Gastrocnemius medialis (tissue), 4 donors: Measurements from ENCODE around the gene ITIH3. TPM values are rescaled to one million over a fixed set of nuclear protein-coding genes. Genes with fewer than 3 reads are reported as not detected.
A peak's percentile ranks its signal among the peaks of the same experiment; 100 is the strongest.

Source experiments
- ATAC-seq, 2 donors: fragments of 150-250 bp; one replicate each; pipeline ENCODE4 v1.9.1; 2016
- DNase-seq, 2 donors: peaks; one replicate each; pipeline ENCODE4 v3.0.0-alpha.2; 2019
- H3K27ac ChIP-seq, 4 donors: fragments of 200-600 bp; sonication (generic); 1 replicate in 1 of 4; 2 replicates in 3 of 4; pipeline ENCODE4 v1.5.1; 2016 to 2018; ENCODE audit warnings: mild to moderate bottlenecking in 2 of 4, moderate library complexity in 1 of 4
- H3K27me3 ChIP-seq, 3 donors: fragments of 200-600 bp; sonication (generic) in 2 of 3; 1 replicate in 1 of 3; 2 replicates in 2 of 3; pipeline versions ENCODE4 v1.5.1 to v1.6.0; 2016 to 2019; ENCODE audit warnings: mild to moderate bottlenecking in 1 of 3, moderate library complexity in 1 of 3
- H3K36me3 ChIP-seq, 2 donors: fragments of 200-600 bp; sonication (generic) in 1 of 2; one replicate each; pipeline ENCODE4 v1.5.1; 2017 to 2018
- H3K4me1 ChIP-seq, 2 donors: fragments of 200-600 bp; sonication (generic) in 1 of 2; one replicate each; pipeline ENCODE4 v1.5.1; 2016 to 2017; ENCODE audit warnings: mild to moderate bottlenecking in 2 of 2
- H3K4me3 ChIP-seq, 4 donors: fragments of 200-600 bp; sonication (generic) in 3 of 4; 1 replicate in 1 of 4; 2 replicates in 3 of 4; pipeline ENCODE4 v1.5.1; 2016 to 2019; ENCODE audit warnings: mild to moderate bottlenecking in 2 of 4
- H3K9me3 ChIP-seq, 3 donors: fragments of 200-600 bp; sonication (generic) in 2 of 3; 1 replicate in 1 of 3; 2 replicates in 2 of 3; pipeline ENCODE4 v1.5.1; 2016 to 2019
- POLR2A ChIP-seq, 2 donors: fragments of 450-650 bp; IDR thresholded peaks; one replicate each; pipeline ENCODE4 v1.6.1; 2017; ENCODE audit warnings: antibody characterized with exemption in 2 of 2, mild to moderate bottlenecking in 2 of 2, moderate library complexity in 2 of 2
- in situ Hi-C, 4 donors: fragments of 200-750 bp; cut with MboI; loops; one replicate each; pipeline versions ENCODE4 v1.15.0 to v1.8.0; 2017; ENCODE audit warnings: low sequenced_read_pairs in 4 of 4
- intact Hi-C: fragments of 100-400 bp; cut with DNase I; formaldehyde crosslinking; loops from one replicate; pipeline ENCODE4 v1.15.1; 2023; ENCODE audit warnings: low total_unique reads
- total RNA-seq, 4 donors: library from RNA; depleted of rRNA; stranded (reverse); fragments of >200 nt; gene quantifications; one replicate each; pipeline versions ENCODE4 v1.1.0 to v1.2.3, GENCODE V29; 2016
- TF ChIP-seq, protein P1 (sequence below), 5 experiments: fragments of 450-650 bp in 3 of 5; fragments of 200-600 bp in 2 of 5; sonication (generic) in 2 of 5; IDR thresholded peaks in 4 of 5; conservative IDR thresholded peaks in 1 of 5; 1 replicate in 4 of 5; 2 replicates in 1 of 5; pipeline ENCODE4 v1.5.1; 2016 to 2019; ENCODE audit warnings: antibody characterized with exemption in 5 of 5, mild to moderate bottlenecking in 3 of 5, moderate library complexity in 3 of 5

ITIH3 gene
- total RNA-seq, 4 donors from 2014 or later = 0.66 to 3.1 (median 1.5) TPM

DNA sequence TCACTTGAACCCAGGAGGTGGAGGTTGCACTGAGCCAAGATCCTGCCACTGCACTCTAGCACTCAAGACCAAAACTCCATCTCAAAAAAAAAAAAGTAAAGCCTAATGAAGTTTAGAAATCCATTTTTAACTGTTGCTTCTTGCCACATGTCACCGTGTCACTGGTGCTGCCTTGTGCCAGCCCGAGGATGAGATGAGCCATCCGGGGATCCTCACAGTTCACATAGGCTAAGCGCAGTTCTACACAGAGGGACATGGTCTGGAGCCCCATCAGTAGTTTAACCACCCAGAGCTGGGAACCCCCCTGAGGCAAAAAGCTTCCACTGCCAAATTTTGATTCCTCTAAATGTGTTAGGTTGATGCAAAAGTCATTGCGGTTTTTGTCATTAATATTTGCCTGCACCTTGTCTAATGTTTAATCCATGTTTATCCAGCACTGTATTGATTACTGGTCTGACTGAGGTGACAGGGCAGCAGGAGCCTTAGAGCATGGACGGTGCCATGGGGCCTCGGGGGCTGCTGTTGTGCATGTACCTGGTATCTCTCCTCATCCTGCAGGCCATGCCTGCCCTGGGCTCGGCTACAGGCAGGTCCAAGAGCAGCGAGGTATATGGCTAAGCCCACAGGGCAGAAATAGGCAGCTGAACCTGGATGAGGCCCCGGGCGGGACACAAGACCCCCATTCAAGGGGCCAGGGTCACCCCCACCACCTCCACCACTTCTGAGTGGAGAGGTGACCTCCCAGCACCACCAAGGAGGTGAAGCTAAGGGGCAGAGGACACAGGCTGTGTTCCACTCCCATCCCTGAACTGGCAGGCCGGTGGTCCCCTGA, 17.3 kb upstream of the ITIH3 start, which contains the start of gene ITIH1:
ITIH1 (plus strand) TSS at position 473 of the 832 bp plus-strand sequence; CDS start at position 490, 17 bp downstream.
- no peaks in the 10 kb centered on the region for H3K9me3 ChIP-seq
- in situ Hi-C loops (no loop called here), intact Hi-C loops (no loop called here)
- no peak within 1 kb of the TSS for H3K4me3 ChIP-seq
- no peaks in the 10 kb centered on the region for H3K27me3 ChIP-seq
- no peak within 1 kb of the TSS for H3K27ac ChIP-seq
- TF ChIP-seq, protein P1, sequence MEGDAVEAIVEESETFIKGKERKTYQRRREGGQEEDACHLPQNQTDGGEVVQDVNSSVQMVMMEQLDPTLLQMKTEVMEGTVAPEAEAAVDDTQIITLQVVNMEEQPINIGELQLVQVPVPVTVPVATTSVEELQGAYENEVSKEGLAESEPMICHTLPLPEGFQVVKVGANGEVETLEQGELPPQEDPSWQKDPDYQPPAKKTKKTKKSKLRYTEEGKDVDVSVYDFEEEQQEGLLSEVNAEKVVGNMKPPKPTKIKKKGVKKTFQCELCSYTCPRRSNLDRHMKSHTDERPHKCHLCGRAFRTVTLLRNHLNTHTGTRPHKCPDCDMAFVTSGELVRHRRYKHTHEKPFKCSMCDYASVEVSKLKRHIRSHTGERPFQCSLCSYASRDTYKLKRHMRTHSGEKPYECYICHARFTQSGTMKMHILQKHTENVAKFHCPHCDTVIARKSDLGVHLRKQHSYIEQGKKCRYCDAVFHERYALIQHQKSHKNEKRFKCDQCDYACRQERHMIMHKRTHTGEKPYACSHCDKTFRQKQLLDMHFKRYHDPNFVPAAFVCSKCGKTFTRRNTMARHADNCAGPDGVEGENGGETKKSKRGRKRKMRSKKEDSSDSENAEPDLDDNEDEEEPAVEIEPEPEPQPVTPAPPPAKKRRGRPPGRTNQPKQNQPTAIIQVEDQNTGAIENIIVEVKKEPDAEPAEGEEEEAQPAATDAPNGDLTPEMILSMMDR (IDR thresholded peaks at IDR 0.05 in 4 of 5, conservative IDR thresholded peaks at IDR 0.05 in 1 of 5) = no peak
- no peak for TF ChIP-seq POLR2A (IDR thresholded peaks at IDR 0.05)
- DNase-seq (no peak), ATAC-seq (no peak)
- no peaks in the 10 kb centered on the region for H3K36me3 ChIP-seq
- H3K4me1 ChIP-seq = no peaks in the 10 kb centered on the region

DNA sequence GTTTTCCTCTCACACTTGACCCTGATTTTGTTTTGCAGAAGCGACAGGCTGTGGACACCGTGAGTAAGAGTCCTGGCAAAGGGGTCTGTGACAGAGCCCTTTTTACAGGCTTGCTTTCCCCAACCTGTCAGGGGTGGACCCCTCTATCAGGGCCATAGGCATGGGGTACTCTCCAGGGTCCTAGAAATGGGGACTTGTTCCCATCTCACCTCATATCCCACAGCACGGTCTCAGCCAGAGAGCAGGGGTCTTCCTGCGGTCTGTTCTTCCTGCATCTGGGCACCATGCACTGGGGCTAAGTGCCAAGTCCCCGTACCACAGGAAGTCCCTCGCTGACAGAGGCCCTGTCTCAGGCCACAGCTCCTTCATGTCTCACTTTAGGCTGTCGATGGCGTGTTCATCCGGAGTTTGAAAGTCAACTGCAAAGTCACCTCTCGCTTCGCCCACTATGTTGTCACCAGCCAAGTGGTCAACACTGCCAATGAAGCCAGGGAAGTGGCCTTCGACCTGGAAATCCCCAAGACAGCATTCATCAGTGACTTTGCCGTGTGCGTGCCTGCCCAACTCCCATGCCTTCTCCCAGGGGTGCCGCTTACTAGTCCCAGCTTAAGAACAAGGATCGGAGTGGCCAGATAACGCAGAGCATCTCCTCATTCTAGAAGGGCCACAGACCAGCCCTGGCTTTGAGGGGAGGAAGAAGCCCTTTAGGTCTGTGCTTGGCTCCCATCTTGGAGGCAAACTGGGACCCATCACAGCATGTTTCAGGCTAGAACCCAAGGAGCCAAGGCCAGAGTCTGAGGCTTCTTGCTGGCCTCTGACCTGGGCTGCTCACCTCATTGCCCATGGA, 16.4 kb upstream of the ITIH3 start:
- ATAC-seq (no peak), DNase-seq (no peak)
- H3K36me3 ChIP-seq = no peaks in the 10 kb centered on the region
- no peaks in the 10 kb centered on the region for H3K9me3 ChIP-seq
- intact Hi-C loops = no loop called here
- in situ Hi-C loops = no loop called here
- TF ChIP-seq POLR2A (IDR thresholded peaks at IDR 0.05) = no peak
- TF ChIP-seq, protein P1 (IDR thresholded peaks at IDR 0.05 in 4 of 5, conservative IDR thresholded peaks at IDR 0.05 in 1 of 5) = no peak
- H3K27ac ChIP-seq = no peak overlapping the region
- no peaks in the 10 kb centered on the region for H3K4me1 ChIP-seq
- no peaks in the 10 kb centered on the region for H3K27me3 ChIP-seq
- H3K4me3 ChIP-seq = no peak overlapping the region

DNA sequence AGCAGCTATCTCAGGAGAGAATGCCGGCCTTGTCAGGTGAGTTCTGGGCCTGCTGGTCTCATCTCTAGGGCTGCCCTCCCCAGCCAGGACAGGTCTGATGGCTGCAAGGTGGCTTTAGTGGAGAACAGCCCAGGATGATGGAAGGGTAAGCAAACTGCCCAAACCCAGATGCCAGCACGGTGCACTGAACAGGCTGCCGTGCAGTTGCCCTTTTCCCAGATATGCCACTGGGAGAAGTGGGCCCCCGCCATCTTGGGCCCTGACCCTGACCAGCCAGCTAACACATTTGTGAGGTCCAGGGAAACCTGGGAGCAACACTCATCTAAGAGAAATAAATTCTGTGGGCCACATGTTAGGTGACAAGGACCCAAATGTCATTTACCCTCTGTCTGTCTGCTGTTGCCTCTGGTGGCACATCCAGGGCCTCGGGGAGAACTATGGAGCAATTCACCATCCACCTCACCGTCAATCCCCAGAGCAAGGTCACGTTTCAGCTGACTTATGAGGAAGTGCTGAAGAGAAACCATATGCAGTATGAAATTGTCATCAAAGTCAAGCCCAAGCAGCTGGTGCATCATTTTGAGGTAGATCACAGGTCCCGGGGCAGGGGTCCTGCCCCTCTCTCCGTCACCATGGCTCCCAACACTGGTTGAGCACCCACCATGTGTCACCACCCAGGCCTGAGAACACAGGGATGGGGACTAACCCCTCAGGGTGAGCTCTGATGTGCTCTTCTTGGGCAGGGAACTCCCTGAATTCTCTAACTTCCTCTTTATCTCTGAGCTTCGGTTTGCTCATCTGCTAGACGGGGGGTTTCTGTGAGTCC, 15.4 kb upstream of the ITIH3 start:
- ATAC-seq (no peak), DNase-seq (no peak)
- in situ Hi-C loops (no loop called here), intact Hi-C loops (no loop called here)
- TF ChIP-seq, protein P1 (IDR thresholded peaks at IDR 0.05 in 4 of 5, conservative IDR thresholded peaks at IDR 0.05 in 1 of 5) = no peak
- TF ChIP-seq POLR2A (IDR thresholded peaks at IDR 0.05) = no peak
- Histone ChIP-seq H3K36me3 (no peaks in the 10 kb centered on the region), H3K4me1 (no peaks in the 10 kb centered on the region), H3K4me3 (no peak overlapping the region), H3K27ac (no peak overlapping the region), H3K27me3 (no peaks in the 10 kb centered on the region), H3K9me3 (no peaks in the 10 kb centered on the region)

DNA sequence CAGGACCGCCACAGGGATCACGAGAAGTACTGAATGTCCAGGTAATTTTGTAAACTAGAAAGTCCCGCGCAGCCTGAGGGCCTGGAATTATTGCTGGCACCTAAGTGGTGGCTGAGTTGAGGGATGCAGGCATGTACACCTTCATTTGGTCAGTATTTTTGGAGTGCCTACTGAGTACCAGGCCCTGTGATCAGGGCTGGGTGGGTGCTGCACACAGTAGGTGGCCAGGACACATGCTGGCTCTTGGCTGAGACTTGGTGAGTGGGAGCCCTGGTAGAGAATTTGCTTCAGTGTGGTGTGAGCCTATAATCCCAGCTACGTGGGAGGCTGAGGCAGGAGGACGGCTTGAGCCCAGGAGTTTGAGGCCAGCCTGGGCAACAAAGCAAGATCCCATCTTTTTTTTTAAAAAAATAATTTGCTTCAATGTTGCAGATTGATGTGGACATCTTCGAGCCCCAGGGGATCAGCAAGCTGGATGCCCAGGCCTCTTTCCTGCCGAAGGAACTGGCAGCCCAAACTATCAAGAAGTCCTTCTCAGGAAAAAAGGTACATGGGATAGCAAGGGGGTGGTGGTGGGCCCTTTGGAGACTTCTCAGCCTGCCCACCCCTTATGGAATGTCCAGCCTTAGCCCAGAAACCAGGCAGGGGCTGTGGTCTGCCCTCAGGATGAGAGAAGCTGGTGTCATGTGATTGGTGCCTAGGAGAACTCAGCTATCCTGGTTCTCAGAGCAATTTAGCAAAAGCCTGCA, 14.6 kb upstream of the ITIH3 start:
- no peak for ATAC-seq
- Histone ChIP-seq H3K27ac (no peak overlapping the region), H3K27me3 (no peaks in the 10 kb centered on the region), H3K36me3 (no peaks in the 10 kb centered on the region), H3K9me3 (no peaks in the 10 kb centered on the region), H3K4me1 (no peaks in the 10 kb centered on the region), H3K4me3 (no peak overlapping the region)
- in situ Hi-C loops (no loop called here), intact Hi-C loops (no loop called here)
- TF ChIP-seq, protein P1 (IDR thresholded peaks at IDR 0.05 in 4 of 5, conservative IDR thresholded peaks at IDR 0.05 in 1 of 5) = no peak
- TF ChIP-seq POLR2A (IDR thresholded peaks at IDR 0.05) = no peak
- DNase-seq = peak in 1 of 2 donors; percentile 4
